Stimulated activated naive CD4-positive, alpha-beta T cell treated with Interleukin-2 at 50 U/mL for 16 hours (primary cell): ENCODE measurements around the gene DOCK9.

Experiments used
- DNase-seq: peaks from one replicate; lab custom pipeline; 2025; lab: John Stamatoyannopoulos, UW

The DOCK9 gene

GRCh38 chr13:98795220-98795619 is 182.6 kb downstream of the DOCK9 start:
- DNase-seq = no peak

- DNase-seq = no peak
These were observed 183.4 kb downstream of the DOCK9 start for GRCh38 chr13:98794498-98794897.

DNA sequence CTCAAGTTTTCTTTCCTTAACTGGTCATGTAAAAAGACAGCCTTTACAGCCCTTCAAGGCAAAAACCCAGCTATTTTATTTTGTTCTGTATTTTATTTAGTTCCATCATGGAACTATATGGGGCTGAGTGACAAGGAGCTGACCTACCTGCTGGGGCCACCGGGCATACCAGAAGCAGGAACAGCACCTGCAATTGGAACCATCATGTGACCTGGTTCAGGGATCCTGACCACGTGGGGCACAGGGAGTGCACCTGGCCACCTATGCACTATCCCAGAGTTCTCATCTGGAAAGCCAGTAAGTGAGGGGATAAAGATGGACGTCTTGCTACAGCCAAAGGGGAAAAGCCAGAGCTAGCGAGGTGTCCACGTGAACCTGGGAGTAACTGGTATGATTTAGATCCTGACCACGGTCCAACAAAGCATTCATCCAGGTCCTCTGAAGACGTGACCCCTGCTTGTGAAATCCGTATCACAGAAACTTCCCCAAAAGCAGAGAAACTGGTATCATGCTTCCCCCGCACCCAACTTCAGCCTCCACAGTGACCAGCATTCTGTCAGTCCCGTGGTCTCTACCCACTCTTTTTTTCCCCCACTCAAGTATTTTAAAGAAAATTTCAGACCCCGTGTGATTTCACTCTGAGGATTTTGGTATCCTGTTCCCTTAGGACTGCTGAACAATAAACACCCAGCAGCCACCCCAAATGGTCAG is 184.9 kb downstream of the DOCK9 start:
- no peak for DNase-seq

GRCh38 chr13:98792321-98792720 is 185.5 kb downstream of the DOCK9 start:
- DNase-seq = no peak

DNA sequence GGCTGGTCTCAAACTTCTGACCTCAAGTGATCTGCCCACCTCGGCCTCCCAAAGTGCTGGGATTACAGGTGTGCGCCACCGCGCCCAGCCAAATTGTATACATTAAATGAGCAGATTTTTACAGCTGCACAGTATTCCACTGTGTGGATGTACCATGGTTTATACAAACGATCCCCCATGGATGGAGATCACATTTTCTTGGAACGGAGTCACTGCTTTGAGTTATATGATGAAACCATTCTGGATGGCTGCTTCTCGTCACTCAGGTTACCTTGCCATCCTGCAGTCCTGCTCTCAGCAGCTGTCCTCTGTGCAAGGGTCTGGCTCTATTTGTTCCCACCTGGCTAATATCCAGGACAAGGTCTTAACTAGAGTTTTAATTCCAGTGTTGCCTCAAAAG is 186.3 kb downstream of the DOCK9 start:
- DNase-seq = no peak

GRCh38 chr13:98787996-98788395 is 189.9 kb downstream of the DOCK9 start:
- DNase-seq = no peak

- DNase-seq = no peak
These were observed 190.7 kb downstream of the DOCK9 start for GRCh38 chr13:98787173-98787572.

GRCh38 chr13:98786023-98786422 is 191.8 kb downstream of the DOCK9 start:
- DNase-seq = no peak

- no peak for DNase-seq
These were observed 192.5 kb downstream of the DOCK9 start for GRCh38 chr13:98785405-98785804.

DNA sequence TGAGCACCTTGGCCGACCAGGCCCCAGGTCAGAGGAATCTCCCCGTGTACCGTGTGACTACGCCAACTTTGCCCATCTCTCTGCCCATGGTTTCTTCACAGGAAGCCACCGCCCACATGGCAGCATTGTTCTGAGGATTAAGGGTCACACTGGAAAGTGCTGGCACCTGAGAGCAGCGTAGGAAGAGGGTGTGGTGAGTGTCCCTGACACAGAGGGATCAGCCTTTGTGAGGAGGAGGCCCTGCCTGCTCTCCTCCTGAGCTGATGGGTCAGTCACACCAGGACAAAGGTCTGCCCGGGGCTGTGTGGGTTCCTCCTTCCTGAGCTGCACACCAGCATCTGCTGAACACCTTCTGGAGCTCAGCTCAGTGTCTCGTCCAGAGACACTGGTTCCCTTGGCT is 193.2 kb downstream of the DOCK9 start:
- no peak for DNase-seq

DNA sequence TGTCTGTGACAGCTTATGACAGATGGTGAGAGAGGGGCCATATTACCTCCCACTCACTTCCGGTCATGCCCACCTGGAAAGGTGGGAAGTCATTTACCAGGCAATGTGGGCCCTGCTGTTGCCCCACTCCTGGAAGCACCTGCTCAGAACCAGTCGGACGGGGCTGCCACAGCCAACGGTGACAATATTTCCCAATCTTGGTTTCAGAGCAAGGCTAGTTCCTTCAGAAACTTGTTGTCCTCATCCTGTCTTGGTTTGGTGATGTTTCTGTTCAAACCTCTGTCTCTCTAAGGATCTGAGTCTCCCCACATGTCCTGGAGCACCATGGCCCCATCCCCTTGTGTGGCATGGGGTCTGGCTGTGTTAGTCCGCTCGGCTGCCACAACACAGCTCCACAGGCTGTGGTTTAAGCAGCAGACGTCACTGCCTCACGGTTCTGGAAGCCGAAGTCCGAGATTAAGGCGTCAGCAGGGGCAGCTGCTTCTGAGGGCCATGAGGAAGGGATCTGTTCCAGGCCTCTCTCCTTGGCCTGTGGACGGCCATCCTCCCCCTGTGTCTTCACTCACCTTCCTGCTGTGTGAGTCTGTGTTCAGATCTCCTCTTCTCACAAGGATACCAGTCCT is 193.9 kb downstream of the DOCK9 start:
- DNase-seq = no peak

DNA sequence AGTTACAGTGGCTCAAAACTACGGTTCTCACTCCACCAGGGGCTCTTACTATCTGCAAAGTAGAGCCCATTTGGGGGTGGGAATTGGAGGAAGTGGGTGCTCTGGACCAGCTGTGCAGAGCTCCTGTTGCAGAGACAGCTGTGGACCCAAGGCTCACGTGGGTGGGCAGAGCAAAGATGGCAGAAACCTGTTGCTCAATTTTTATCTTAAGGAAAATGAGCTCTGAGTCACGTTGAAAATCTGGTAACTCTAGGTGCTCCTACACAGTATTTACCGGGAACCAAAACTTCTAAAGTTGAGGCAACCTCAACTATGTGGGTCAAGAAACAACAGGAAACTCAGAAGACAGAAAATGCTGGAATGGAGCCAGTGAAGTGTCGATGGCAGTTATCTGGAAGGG is 195.2 kb downstream of the DOCK9 start:
- no peak for DNase-seq

DNA sequence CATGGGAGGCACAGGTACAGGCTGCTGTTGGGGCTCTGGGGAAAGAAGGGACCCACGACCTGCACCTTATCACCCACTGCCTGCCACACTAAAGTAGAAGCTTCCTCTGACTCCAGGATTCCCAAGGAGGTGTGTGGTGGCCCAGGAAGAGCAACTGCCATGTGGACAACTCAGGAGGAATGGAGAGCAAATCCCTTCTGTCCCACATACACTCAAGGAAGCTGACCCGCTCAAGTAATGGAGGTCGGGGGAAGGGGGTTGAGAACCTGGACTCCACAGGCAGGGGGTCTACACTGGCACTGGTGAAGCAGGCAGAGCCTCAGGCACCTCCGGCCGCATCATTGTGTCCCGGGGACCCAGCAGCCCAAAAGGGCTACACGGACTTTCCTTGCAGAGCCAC is 196.0 kb downstream of the DOCK9 start:
- DNase-seq = no peak

DNA sequence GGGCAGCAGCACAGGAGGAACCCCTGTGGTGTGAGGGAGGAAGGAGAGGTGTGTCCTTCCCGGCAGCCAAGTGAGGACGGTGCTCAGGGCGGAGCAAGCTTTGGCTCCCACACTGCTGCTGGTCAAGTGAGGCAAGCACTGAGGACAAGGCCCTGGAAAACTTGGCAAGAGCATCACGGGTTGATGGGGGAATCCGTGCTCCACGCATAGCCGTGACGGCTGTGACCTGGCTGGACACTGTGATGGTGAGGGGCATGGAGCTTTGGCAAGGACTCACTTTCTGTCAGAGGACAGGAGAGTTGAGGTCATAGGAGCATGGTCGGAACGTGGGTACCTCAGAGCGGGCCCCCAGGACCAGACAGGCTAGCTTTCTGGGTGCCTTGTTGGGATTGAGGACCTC is 196.4 kb downstream of the DOCK9 start:
- DNase-seq = no peak

DNA sequence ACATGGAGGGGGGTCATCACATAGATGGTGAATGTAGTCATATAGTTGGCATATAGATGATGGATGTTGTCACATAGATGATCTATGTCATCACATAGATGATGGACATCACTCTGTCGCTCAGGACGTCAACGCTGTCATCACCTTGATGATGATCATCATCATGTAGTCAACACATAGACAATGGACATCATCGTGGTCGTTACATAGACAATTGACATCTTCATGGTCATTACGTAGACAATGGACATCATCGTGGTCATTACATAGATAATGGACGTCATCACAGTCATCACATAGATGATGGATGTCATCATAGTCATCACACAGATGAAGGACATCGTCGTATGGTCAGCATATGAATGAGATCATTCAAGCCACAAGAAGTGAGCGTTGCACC is 196.8 kb downstream of the DOCK9 start:
- no peak for DNase-seq

DNA sequence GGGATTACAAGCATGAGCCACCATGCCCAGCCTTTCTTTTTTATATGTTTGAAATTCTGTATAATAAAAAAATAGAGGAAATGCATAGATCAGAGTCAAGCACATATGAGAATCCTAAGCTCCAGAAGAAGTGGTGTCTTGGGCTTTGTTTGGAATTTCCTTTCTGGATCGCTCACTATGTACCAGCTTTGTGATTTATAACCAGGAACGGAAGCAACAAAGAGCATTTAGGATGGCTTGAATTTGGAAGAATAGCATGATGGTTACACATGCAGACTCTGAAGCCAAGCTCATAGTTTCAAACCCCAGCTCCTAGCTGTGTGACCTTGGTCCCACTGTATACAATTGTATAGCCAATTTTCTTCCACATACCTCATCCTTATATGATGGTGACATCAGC is 197.4 kb downstream of the DOCK9 start:
- no peak for DNase-seq

- DNase-seq = no peak
These were observed 198.2 kb downstream of the DOCK9 start for GRCh38 chr13:98779695-98780094.

DNA sequence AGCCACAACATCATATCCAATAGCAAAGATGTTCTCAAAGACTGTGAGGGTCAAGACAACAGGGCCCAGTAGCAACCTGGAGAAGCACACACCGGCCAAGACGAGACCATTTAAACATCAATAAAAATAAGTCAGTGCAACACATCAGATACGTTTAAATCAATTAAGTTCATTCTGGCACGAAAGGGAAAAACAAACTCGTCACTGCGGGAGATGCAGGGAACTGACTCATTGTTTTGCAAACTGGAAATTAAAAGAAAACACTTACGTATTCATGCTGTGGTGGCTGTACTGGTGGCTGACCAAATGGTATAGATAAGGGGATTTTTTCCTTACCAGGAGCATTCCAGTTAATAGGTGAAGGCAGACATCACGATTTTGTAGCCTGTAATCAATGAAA is 199.1 kb downstream of the DOCK9 start:
- DNase-seq = no peak

DNA sequence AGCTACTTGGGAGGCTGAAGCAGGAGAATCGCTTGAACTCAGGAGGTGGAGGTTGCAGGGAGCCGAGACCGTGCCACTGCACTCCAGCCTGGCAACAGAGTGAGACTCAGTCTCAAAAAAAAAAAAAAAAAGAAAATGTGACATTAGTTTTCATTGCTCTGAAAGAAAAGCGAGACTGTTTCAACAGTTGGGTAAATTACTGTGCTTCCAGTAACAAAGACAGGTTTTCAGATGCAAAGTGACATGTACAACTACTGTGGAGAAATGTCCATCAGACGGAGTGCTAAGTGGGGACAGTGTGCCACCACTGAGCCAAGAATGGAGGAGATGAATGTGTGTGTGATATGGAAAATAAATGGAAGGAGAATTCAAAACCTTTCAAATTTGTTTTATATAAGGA is 201.2 kb downstream of the DOCK9 start:
- DNase-seq = no peak

DNA sequence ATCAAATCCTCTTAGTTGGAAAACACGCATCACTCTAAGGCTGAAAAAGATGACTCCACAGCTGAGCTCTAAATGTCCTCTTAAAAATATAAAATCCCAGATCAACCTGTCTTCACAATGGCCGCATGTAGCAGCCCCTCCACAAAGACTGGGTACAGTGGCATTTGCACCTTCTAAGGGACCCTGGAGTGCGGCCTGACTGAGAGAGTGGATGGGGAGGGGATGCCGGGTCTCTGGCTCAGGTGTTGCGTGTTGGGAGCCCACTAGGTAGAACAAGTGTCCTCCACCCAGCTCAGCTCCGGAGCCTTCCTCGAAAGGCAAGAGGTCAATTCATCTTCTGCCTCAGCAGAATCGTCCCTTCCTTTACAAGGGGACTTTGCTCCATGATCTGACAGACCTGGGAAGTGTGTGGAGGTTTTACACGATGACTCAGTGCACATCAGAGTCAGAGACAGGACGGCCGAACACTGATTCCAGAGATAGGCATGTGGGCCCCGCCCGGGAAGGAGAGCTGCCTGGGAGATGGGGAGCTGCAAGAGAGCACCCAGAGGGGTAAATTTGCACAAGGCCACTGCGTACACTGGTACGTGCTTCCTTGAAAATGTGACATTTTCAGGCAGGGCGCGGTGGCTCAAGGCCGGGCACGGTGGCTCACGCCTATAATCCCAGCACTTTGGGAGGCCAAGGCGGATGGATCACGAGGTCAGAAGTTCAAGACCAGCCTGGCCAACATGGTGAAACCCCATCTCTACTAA is 201.8 kb downstream of the DOCK9 start:
- no peak for DNase-seq

DNA sequence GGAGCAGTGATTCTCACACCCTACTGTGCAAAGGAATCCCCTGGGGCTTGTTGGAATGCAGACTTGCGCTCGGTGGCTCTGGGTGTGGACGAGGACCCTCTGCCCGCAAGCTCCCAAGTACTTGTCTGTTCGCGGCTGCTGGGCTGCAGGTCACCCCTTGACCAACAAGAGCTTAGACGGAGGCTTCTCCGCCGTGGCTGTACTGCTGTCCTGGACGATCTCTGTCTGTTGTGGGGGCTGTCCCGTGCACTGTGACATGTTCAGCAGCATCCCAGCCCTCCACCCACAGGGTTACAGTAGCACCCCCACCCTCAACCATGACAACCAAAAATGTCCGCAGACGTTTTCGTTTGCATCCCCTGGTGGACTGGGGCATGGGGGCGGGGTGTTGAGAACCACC is 202.5 kb downstream of the DOCK9 start:
- no peak for DNase-seq

DNA sequence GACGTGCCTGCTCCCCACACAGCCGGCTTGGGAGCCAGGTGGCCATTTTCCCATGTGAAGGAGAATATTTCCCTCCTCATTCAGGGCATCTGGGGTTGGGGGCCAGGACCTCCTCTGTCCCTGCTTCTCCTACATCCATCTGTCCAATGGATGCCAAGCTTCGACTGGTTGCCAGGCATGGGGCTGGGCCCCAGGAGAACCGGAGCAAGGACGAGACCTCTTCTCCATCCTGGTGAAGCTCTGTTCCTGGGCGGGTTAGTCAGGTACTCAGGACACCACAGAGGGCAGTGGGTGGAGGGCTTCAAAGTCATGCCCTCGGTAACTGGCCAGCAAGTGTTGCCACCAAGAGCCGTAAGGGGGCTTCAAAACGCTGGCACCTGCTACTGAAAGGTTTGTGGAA is 203.1 kb downstream of the DOCK9 start:
- DNase-seq = no peak

GRCh38 chr13:98773921-98774320 is 203.9 kb downstream of the DOCK9 start:
- no peak for DNase-seq
